GM12873 (cell line): ENCODE data around the gene RIMBP2.

Experiments used
- TF ChIP-seq, protein P1 (sequence below): IDR thresholded peaks from 2 replicates; pipeline ENCODE4 v1.5.1; 2012; ENCODE audit warnings: low read depth, mild to moderate bottlenecking, moderate library complexity, low read length, control low read depth; ENCODE audit not compliant: insufficient read depth; ENCODE audit errors: missing control alignments

The RIMBP2 gene

DNA sequence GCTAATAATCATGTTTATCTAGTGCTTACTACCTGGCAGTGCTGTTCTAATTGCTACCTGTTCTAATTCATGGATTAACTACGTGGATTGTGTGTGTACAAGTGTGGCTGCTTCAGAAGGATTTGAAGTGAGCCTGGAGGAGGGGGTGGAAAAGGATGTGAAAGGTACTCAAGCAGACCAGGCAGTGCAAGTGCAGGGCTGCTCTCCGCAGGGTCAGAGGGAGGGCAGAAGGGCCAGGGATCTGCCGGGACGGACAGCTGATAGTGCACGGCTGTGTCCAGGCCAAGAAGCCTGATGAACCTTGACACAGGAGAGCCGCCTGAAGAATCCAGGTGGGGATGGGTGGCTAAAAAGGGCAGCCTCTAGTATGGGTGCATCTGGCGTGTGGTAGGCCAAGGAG is 349.9 kb downstream of the RIMBP2 start:
- TF ChIP-seq, protein P1, sequence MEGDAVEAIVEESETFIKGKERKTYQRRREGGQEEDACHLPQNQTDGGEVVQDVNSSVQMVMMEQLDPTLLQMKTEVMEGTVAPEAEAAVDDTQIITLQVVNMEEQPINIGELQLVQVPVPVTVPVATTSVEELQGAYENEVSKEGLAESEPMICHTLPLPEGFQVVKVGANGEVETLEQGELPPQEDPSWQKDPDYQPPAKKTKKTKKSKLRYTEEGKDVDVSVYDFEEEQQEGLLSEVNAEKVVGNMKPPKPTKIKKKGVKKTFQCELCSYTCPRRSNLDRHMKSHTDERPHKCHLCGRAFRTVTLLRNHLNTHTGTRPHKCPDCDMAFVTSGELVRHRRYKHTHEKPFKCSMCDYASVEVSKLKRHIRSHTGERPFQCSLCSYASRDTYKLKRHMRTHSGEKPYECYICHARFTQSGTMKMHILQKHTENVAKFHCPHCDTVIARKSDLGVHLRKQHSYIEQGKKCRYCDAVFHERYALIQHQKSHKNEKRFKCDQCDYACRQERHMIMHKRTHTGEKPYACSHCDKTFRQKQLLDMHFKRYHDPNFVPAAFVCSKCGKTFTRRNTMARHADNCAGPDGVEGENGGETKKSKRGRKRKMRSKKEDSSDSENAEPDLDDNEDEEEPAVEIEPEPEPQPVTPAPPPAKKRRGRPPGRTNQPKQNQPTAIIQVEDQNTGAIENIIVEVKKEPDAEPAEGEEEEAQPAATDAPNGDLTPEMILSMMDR, result no peak

DNA sequence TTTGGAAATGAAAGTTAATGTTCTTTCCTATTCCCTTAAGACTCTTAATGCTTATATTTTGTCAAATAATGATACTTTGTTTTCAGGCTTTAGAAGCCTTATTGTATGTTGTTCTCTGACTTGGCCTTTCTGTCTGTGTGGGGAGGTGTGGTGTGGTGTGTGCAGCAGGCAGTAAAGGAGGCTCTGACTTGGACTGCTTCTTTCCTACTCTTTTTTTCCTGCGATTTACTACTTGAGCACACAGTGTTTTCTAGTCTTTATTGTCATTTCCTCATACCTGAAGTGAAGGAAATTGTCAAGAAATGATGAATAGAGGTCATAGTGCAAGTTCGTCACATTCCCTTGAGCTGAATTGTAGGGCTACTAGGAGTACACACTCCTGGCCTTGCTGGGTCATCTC is 351.5 kb downstream of the RIMBP2 start:
- TF ChIP-seq, protein P1, result no peak

DNA sequence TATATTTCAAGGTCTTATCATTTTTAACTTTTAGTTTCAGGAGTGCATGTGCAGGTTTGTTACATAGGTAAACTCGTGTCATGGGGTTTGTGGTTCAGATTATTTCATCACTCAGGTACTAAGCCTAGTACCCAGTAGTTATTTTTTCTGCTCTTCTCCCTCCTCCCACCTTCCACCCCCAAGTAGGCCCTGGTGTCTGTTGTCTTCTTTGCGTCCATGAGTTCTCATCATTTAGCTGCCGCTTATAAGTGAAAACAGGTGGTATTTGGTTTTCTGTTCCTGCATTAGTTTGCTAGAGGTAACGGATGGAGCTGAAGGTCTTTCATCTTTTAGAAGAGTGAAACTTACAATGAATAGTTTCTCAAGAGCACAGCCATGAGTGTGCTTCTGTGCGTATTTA is 354.0 kb downstream of the RIMBP2 start:
- TF ChIP-seq, protein P1, result no peak

DNA sequence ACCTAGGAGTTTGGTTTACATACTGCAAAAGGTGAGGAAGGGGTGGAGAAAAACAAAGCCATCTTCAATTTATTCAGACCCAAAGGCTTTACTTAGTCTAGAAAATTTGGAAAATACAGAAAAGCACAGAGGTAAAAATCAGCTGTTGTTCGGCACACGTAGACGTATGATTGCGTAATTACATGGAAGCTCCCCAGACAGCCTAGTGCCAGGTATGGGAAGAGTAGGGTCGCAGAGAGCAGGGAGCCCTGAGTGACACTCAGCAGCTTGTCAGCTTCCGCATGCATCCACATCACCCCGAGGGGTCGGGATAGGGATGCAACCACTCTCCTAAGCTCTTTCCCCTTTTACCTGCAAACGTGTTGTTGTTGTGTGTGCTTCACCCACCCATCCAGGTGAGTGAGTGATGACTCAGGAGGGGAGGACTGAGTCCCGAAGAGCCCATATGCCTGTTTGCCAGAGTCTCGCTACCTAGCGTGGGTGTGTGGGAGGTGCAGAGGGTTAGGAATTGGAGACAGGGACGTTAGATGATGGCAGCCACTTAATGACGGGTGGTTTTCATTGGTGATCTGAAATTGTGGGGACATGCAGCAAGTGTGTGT is 358.3 kb downstream of the RIMBP2 start:
- TF ChIP-seq, protein P1, result no peak

DNA sequence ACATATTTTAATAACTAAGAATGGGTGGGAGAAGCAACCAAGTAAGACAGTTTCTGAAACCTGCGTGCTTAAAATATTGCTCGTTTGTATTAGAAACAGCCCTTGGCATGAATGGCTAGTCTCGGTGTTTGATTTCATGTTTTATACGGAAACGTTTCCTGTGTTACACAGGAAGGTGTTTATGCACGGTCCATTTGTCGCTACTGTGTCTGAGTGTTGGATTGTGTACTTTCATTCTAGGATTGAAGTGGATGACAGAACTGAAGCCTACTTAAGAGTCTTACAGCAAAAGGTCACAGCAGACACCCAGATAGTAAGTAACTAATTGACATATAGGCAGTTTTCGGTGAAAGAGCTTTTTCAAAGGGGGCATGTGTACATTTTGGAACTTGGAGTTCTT is 358.9 kb downstream of the RIMBP2 start:
- TF ChIP-seq, protein P1, result no peak

DNA sequence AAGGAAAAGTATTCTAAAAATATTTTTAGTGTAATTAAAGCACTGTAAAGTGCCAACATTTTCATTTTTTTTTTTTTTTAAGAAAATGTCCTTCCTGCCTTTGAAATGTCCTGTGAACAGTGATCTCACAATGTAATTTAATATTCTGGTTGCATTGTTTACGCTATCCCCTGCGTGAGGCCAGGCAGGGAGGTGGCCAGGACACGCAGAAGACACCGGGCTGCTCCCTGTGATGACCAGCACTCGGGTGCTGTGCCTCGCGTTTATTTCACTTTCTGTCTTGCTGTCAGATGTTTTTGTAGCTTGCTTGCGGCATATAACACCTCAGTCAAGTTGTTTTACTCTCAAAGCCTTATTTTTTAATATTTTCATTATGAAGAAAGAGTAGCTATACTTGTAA is 359.9 kb downstream of the RIMBP2 start:
- TF ChIP-seq, protein P1, result no peak

DNA sequence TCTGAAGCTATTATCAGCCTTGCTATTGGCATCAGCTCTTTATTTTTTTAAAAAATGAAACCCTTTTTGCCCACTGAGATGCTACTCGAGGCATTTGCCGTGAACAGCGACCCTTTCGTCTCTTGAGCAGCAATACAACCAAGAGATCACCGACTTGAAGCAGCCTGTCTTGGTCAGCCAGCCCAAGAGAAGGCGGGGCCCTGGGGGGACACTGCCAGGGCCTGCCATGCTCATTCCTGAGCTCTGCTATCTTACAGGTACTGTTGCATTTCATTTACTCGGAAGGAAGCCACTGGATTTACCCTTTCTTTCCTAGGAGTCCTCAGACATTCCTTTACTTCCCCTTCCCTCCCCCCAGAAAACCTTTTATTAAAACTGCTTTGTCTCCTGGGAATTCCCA is 361.7 kb downstream of the RIMBP2 start:
- TF ChIP-seq, protein P1, result no peak

DNA sequence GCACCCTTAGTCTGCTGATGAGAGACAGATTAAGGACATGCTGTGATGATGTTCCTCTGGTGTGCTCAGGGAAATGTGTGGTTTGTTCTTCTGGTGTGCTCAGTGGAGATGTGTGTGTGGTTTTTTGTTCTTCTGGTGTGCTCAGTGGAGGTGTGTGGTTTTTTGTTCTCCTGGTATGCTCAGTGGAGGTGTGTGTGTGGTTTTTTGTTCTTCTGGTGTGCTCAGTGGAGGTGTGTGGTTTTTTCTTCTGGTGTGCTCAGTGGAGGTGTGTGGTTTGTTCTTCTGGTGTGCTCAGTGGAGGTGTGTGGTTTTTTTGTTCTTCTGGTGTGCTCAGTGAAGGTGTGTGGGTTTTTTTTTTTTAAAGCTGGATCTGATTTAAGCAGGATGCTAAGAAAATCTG is 363.0 kb downstream of the RIMBP2 start:
- TF ChIP-seq, protein P1, result no peak
